ENCODE results near the gene LACRT. TPM values are rescaled to one million over a fixed set of nuclear protein-coding genes. Genes with fewer than 3 reads are reported as not detected.
"Not testable (repeated sequence)": the region's sequence is repeated elsewhere in the genome, so short reads cannot be mapped to it uniquely, and the experiment has no call there.

LACRT gene
- total RNA-seq: not detected

DNA sequence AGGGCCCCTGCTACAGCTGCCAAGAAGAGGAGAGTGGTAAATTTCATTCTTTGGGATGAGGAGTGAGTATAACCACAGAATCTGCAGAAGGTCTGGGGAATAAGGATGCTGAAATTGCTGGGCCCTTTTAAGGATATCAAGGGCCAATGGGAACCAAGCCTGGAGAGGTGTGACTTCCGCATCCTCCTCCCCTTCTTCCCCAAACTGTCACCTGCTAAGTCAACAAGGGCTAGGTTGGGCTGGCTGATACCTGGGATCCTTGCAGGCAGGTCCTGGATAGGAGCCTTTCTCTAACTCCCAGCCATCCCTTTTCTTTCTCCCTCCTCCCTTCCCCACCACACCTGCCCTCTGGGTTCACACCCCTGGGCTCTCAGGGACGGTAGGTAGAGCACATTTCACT is at the start of gene LACRT:
Gene LACRT (minus strand): TSS at position 101 of the 400 bp plus-strand sequence. CDS start 54 bp downstream, at position 47.
- Mint-ChIP-seq H3K9me3 (no peaks in the 10 kb centered on the region), H3K36me3 (ENCODE audit: insufficient read depth) (no peaks in the 10 kb centered on the region), H3K4me1 (ENCODE audit: low read depth) (no peaks in the 10 kb centered on the region), H3K27me3 (ENCODE audit: low read depth) (peaks cover 34% of the 10 kb centered on the region), H3K4me3 (no peak within 1 kb of the TSS)
- no peak for DNase-seq
- no peak for ATAC-seq

DNA sequence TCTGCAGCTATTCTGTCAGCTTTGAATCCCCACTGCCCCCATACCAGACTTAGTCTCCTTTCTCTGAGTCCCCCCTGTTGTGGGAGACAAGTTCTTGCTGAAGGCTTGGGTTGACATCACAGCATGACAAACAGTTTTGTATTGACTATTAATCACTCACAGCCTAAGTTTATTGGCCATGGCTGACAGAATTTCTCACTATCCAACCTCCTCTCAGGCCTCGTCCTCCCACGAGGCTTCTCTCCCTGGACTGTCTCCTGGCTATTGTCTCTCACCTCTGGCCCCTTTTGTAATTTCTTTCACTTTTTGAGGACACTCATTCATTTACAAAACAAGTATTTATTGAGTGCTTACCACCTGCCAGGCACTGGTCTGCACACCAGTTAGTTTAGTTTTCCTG is 48.7 kb upstream of the LACRT start:
- Mint-ChIP-seq H3K27me3 (ENCODE audit: low read depth) (peaks cover 69% of the 10 kb centered on the region), H3K4me3 (no peak overlapping the region), H3K9me3 (peaks cover 5% of the 10 kb centered on the region), H3K36me3 (ENCODE audit: insufficient read depth) (no peaks in the 10 kb centered on the region), H3K4me1 (ENCODE audit: low read depth) (no peaks in the 10 kb centered on the region)
- no peak for DNase-seq
- ATAC-seq: no peak

- H3K4me3 Mint-ChIP-seq: no peak overlapping the region
- H3K4me1 Mint-ChIP-seq (ENCODE audit: low read depth): no peaks in the 10 kb centered on the region
- no peak for ATAC-seq
- H3K27me3 Mint-ChIP-seq (ENCODE audit: low read depth): peaks cover 69% of the 10 kb centered on the region
- H3K36me3 Mint-ChIP-seq (ENCODE audit: insufficient read depth): no peaks in the 10 kb centered on the region
- DNase-seq: no peak
- H3K9me3 Mint-ChIP-seq: peaks cover 5% of the 10 kb centered on the region
Observed at GRCh38 chr12:54682674-54683073, 48.0 kb upstream of the LACRT start.

DNA sequence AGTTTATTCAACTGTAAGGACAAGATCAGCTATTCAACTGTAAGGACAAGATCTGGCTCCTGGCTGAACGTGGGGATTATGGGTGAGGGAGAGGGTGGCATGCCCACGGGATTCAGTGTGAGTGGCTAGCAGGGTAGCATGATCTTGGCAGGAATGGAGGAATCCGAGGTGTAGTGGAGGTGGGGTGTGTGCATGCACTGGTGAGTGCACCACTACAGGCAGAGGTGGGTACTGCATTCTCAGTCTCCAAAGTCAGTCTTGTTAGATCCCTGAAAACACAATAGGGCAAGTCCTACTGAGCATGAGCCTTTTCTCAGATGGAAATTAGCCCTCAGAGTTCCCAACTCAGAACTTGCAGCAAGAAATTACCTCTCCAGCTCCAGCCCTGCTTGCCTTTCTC is 45.7 kb upstream of the LACRT start:
- Mint-ChIP-seq H3K4me1 (ENCODE audit: low read depth) (no peaks in the 10 kb centered on the region), H3K36me3 (ENCODE audit: insufficient read depth) (no peaks in the 10 kb centered on the region), H3K4me3 (no peak overlapping the region), H3K9me3 (no peaks in the 10 kb centered on the region), H3K27me3 (ENCODE audit: low read depth) (peaks cover 67% of the 10 kb centered on the region)
- no peak for DNase-seq
- peak in 1 of 2 donors; percentile 43 for ATAC-seq

DNA sequence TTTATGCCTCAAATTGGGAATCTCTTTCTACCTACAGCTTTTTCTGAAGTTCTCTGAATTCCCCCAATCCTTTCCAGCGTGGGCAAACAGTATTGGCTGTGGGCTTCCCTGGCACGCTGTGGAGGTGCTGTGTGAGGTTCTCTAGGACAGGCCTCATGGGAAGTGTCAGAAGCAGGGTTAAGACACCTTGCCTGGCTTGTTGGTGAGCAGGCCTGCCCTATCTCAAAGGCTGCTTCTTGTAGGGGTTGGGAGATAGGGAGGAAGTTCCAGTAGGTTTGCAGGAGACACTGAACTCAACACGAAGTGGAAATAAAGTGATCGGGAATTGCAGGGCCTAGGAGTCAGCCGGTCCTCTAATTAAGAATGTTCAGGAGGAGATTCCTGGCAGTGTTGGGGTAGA is 43.4 kb upstream of the LACRT start:
- Mint-ChIP-seq H3K4me3 (no peak overlapping the region), H3K27me3 (ENCODE audit: low read depth) (peaks cover 47% of the 10 kb centered on the region), H3K4me1 (ENCODE audit: low read depth) (no peaks in the 10 kb centered on the region), H3K36me3 (ENCODE audit: insufficient read depth) (no peaks in the 10 kb centered on the region), H3K9me3 (no peaks in the 10 kb centered on the region)
- ATAC-seq (no peak), DNase-seq (no peak)

GRCh38 chr12:54667945-54668344 is 33.2 kb upstream of the LACRT start:
- Mint-ChIP-seq H3K27me3 (ENCODE audit: low read depth) (peaks cover 28% of the 10 kb centered on the region), H3K36me3 (ENCODE audit: insufficient read depth) (no peaks in the 10 kb centered on the region), H3K4me3 (no peak overlapping the region), H3K4me1 (ENCODE audit: low read depth) (no peaks in the 10 kb centered on the region), H3K9me3 (no peaks in the 10 kb centered on the region)
- DNase-seq (no peak), ATAC-seq (no peak)

DNA sequence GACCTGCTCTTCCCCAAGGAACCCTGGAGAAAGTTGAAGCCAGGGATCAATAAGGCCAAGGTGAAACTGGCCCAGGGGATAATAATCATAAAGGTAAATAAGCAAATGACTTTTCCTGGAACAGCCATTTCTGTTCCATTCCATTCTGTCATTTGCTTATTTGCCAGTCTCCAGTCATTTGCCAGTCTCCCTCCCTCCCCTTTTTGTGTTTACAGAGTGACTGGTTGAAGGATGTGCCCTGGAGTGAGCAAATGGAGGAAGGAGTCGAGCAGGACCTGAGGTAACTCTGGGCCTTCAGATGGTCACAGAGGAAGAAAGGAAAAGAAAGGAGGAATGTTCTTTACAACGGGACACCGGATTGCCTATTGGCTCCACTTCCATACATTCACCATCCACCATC is 31.3 kb upstream of the LACRT start:
- Mint-ChIP-seq H3K4me3 (no peak overlapping the region), H3K36me3 (ENCODE audit: insufficient read depth) (no peaks in the 10 kb centered on the region), H3K27me3 (ENCODE audit: low read depth) (peaks cover 29% of the 10 kb centered on the region), H3K9me3 (no peaks in the 10 kb centered on the region), H3K4me1 (ENCODE audit: low read depth) (no peaks in the 10 kb centered on the region)
- DNase-seq: no peak
- no peak for ATAC-seq

GRCh38 chr12:54665022-54665635 is 30.4 kb upstream of the LACRT start:
- H3K4me1 Mint-ChIP-seq (ENCODE audit: low read depth); H3K36me3 Mint-ChIP-seq (ENCODE audit: insufficient read depth); H3K4me3 Mint-ChIP-seq; DNase-seq; H3K9me3 Mint-ChIP-seq; ATAC-seq: not testable (repeated sequence)
- peaks cover 25% of the 10 kb centered on the region for H3K27me3 Mint-ChIP-seq (ENCODE audit: low read depth)

DNA sequence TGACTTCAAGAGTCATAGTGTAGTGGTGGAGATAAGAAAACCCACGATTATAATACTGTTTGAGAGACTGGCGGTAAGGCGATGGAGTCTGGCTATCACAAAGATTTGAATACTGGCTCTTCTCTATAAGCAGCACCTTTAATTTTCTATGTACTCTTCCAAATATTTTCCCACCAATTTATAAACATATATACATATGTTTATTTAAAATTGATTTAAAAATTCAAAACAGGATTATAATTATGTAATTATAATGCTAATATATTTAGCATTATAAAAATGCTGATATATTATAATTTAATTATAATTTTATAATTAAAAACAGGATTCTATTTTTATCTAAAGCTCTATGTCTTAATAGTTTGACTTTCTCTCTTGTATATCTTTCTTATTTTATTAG is 28.9 kb upstream of the LACRT start:
- Mint-ChIP-seq H3K27me3 (ENCODE audit: low read depth) (peaks cover 28% of the 10 kb centered on the region), H3K4me3 (no peak overlapping the region), H3K4me1 (ENCODE audit: low read depth) (no peaks in the 10 kb centered on the region), H3K36me3 (ENCODE audit: insufficient read depth) (no peaks in the 10 kb centered on the region), H3K9me3 (no peaks in the 10 kb centered on the region)
- DNase-seq (no peak), ATAC-seq (no peak)

GRCh38 chr12:54662026-54662425 is 27.3 kb upstream of the LACRT start:
- ATAC-seq: no peak
- H3K4me1 Mint-ChIP-seq (ENCODE audit: low read depth): no peaks in the 10 kb centered on the region
- DNase-seq: no peak
- peaks cover 30% of the 10 kb centered on the region for H3K27me3 Mint-ChIP-seq (ENCODE audit: low read depth)
- H3K9me3 Mint-ChIP-seq: no peaks in the 10 kb centered on the region
- H3K4me3 Mint-ChIP-seq: no peak overlapping the region
- H3K36me3 Mint-ChIP-seq (ENCODE audit: insufficient read depth): no peaks in the 10 kb centered on the region

DNA sequence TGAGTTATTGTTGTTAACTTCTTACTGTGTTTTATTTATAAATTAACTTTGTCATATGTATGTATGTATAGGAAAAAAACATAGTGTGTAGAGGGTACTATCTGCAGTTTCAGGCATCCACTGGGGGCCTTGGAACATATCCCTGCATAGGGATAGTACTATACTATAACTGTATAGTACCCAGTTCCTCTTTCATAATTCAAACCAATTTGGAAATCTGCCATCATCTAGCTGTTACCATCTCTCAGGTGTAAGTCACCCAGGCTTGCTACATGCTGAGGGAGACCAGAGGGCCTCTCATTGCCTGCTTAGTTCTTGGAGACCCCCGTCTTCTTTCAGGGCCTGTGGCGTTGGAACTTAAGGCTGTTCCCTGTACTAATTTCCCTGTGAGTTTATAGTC is 26.4 kb upstream of the LACRT start:
- Mint-ChIP-seq H3K4me1 (ENCODE audit: low read depth) (no peaks in the 10 kb centered on the region), H3K36me3 (ENCODE audit: insufficient read depth) (no peaks in the 10 kb centered on the region), H3K4me3 (no peak overlapping the region), H3K9me3 (no peaks in the 10 kb centered on the region), H3K27me3 (ENCODE audit: low read depth) (peaks cover 34% of the 10 kb centered on the region)
- no peak for ATAC-seq
- DNase-seq: no peak

DNA sequence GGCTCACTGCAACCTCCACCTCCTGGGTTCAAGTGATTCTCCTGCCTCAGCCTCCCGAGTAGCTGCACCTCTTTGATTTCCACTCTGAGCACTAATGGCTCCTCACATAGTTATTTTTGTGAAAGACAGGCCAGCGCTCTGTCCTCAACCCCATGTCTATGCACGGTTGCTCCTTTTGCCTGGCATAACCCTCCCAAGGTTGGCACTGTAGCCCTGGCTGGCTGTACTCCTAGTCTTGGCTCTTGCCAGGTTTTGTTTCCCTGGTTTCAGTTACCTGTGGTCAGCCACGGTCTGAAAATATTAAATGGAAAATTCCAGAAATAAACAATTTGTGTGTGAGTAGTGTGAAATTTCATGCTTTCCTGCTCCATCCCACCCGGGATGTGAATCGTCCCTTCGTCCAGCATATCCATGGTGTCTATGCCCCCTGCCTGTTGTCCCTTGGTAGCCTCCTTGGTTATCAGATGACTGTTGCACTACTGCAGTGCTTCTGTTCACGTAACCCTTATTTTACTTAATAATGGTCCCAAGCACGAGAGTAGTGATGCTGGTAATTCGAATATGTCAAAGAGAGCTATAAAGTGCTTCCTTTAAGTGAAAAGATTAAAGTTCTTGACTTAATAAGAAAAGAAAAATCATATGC is 25.7 kb upstream of the LACRT start:
- no peaks in the 10 kb centered on the region for H3K9me3 Mint-ChIP-seq
- no peaks in the 10 kb centered on the region for H3K4me1 Mint-ChIP-seq (ENCODE audit: low read depth)
- DNase-seq (no peak), ATAC-seq (no peak)
- peaks cover 32% of the 10 kb centered on the region for H3K27me3 Mint-ChIP-seq (ENCODE audit: low read depth)
- H3K36me3 Mint-ChIP-seq (ENCODE audit: insufficient read depth): no peaks in the 10 kb centered on the region
- H3K4me3 Mint-ChIP-seq: no peak overlapping the region

GRCh38 chr12:54658306-54659264 is 23.9 kb upstream of the LACRT start:
- peaks cover 31% of the 10 kb centered on the region for H3K27me3 Mint-ChIP-seq (ENCODE audit: low read depth)
- ATAC-seq: peak; percentile 52 to 76
- no peaks in the 10 kb centered on the region for H3K4me1 Mint-ChIP-seq (ENCODE audit: low read depth)
- no peak overlapping the region for H3K4me3 Mint-ChIP-seq
- H3K9me3 Mint-ChIP-seq: no peaks in the 10 kb centered on the region
- no peaks in the 10 kb centered on the region for H3K36me3 Mint-ChIP-seq (ENCODE audit: insufficient read depth)
- peak; percentile 27 for DNase-seq

GRCh38 chr12:54657105-54657607 is 22.5 kb upstream of the LACRT start:
- DNase-seq (no peak), ATAC-seq (no peak)
- Mint-ChIP-seq H3K9me3 (no peaks in the 10 kb centered on the region), H3K4me3 (no peak overlapping the region), H3K27me3 (ENCODE audit: low read depth) (peaks cover 39% of the 10 kb centered on the region), H3K4me1 (ENCODE audit: low read depth) (no peaks in the 10 kb centered on the region), H3K36me3 (ENCODE audit: insufficient read depth) (no peaks in the 10 kb centered on the region)
